ENCODE results near the gene DSTYK. TPM values are rescaled to one million over a fixed set of nuclear protein-coding genes. Genes with fewer than 3 reads are reported as not detected.

DSTYK gene
- total RNA-seq, 1 donor from 2014 or later, result 13.0 TPM

DNA sequence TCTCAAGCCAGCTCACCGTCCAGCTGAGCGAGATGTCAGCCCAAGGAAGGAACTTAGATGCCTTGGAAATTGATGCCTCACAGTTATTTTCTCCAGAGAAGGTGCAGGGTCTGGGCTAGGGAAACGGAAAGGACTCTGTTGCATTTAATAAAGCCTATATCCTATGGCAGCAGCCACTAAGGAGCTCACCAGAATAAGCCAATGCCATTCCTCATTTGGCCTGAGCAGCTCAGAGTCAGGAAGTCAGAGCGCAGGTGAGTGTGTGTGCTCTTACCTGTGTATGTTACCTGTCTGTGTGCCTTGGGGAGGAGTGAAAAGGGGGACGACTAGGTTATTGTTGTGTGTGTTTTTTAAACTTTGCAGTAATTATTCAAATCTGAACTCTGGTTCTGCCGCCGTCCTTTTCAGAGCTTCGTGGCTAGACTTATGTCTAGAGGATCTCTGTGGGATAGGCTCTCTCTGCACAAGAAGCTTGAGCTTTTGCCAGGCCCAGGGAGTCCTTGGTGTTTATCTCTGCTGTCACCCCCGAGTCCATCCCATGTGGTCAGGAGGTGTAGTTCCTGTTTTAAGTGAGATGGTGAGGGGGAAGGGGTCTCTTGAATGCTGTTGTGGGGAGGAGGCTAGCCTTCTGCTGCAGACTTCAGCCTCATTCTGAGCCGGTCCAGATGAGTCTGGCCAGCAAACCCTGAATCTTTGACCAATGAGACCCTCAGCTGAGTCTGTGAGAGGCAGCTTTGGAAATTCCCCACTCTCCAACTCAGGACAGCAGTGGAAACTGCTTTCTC is 18.6 kb upstream of the DSTYK start:
- Histone ChIP-seq H3K79me2 (ENCODE audit: low read depth) (peaks cover 10% of the 10 kb centered on the region), H3K27me3 (peaks cover 9% of the 10 kb centered on the region), H3K27ac (no peak overlapping the region)

DNA sequence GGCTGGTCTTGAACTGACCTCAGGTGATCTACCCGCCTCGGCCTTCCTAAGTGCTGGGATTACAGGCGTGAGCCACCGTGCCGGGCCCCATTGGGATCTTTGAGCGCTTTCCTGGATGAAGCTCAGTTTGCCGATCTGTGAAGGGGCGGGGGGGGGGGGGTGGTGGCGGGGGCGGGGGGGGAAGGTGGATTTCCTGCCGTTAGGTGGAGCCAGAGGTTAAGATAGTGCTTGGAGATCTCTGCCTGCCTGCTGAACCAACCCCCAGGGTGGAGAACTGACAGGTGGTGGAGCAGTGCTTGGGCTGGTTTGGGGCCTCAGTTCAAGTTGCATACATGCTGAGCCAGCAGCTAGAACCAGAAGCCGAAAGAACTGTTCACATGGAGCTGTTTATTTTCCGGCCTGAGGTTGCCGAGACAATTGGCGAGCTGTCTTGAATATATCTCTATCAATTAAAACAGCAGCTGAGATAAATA is 17.9 kb upstream of the DSTYK start:
- H3K36me3 Mint-ChIP-seq, result peaks cover 4% of the 10 kb centered on the region

More for the DNA sequence above, 18.6 kb upstream of the DSTYK start:
- peaks cover 12% of the 10 kb centered on the region for H4K20me1 ChIP-seq (ENCODE audit: low read depth)
- H3F3A ChIP-seq (ENCODE audit: low read depth), result peaks cover 30% of the 10 kb centered on the region
- H3K27me3 Mint-ChIP-seq (ENCODE audit: insufficient read depth, low read depth), result peaks cover 6% of the 10 kb centered on the region
- H3K4me1 ChIP-seq, result peaks cover 14% of the 10 kb centered on the region
- H3K9me3 ChIP-seq (ENCODE audit: low read depth), result no peaks in the 10 kb centered on the region
- peak overlapping the region; percentile 58 for H3K4me2 ChIP-seq
- H3K4me3 ChIP-seq, result no peak overlapping the region
- H3K9ac ChIP-seq, result no peak overlapping the region
- no peaks in the 10 kb centered on the region for H3K36me3 ChIP-seq
- no peaks in the 10 kb centered on the region for H3K9me3 Mint-ChIP-seq
- no peak for DNase-seq (ENCODE audit: low spot score)
- H3K4me3 Mint-ChIP-seq, result peak overlapping the region; percentile 92
- no peak for TF ChIP-seq EZH2 (IDR thresholded peaks at IDR 0.05)
- TF ChIP-seq EZH2phosphoT487 (IDR thresholded peaks at IDR 0.05), result no peak
- TF ChIP-seq, protein P1, sequence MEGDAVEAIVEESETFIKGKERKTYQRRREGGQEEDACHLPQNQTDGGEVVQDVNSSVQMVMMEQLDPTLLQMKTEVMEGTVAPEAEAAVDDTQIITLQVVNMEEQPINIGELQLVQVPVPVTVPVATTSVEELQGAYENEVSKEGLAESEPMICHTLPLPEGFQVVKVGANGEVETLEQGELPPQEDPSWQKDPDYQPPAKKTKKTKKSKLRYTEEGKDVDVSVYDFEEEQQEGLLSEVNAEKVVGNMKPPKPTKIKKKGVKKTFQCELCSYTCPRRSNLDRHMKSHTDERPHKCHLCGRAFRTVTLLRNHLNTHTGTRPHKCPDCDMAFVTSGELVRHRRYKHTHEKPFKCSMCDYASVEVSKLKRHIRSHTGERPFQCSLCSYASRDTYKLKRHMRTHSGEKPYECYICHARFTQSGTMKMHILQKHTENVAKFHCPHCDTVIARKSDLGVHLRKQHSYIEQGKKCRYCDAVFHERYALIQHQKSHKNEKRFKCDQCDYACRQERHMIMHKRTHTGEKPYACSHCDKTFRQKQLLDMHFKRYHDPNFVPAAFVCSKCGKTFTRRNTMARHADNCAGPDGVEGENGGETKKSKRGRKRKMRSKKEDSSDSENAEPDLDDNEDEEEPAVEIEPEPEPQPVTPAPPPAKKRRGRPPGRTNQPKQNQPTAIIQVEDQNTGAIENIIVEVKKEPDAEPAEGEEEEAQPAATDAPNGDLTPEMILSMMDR (IDR thresholded peaks at IDR 0.05), result no peak
- no peak overlapping the region for H3K27ac Mint-ChIP-seq
- H3K4me1 Mint-ChIP-seq, result peaks cover 41% of the 10 kb centered on the region
- H3K36me3 Mint-ChIP-seq, result peaks cover 4% of the 10 kb centered on the region
- no peak overlapping the region for H2AFZ ChIP-seq (replicated peaks)

DNA sequence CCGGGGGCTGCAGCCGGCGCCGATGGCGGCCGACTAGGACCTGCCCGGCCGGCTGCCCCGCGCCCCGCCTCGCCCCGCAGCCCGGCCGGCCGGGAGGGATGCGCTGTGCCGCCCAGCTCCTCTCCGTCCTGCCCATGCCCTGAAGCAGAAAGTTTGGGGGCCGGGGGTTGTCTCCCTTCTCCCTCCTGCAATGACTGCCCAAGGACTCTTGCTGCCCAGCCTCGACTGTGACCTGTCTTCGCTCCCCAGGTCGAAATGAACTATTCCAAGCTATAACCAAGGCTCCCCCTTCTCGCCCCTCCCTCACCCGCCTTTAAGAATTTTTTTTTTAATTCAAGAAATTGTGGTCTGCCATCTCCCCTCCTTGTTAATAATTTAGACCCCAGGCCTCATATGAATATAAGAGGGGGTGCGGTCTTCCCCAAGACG is 16.6 kb upstream of the DSTYK start:
- H3K36me3 ChIP-seq, result no peaks in the 10 kb centered on the region
- no peak overlapping the region for H3K27ac Mint-ChIP-seq
- H3K4me3 ChIP-seq, result peak overlapping the region; percentile 90
- H2AFZ ChIP-seq (replicated peaks), result peak overlapping the region; percentile 81
- H4K20me1 ChIP-seq (ENCODE audit: low read depth), result peaks cover 12% of the 10 kb centered on the region
- peak overlapping the region; percentile 92 for H3K4me3 Mint-ChIP-seq
- peaks cover 10% of the 10 kb centered on the region for H3K79me2 ChIP-seq (ENCODE audit: low read depth)
- H3K27me3 ChIP-seq, result peaks cover 9% of the 10 kb centered on the region
- peaks cover 39% of the 10 kb centered on the region for H3K4me1 Mint-ChIP-seq
- DNase-seq (ENCODE audit: low spot score), result no peak
- no peaks in the 10 kb centered on the region for H3K9me3 ChIP-seq (ENCODE audit: low read depth)
- H3K4me2 ChIP-seq, result peak overlapping the region; percentile 98
- TF ChIP-seq EZH2 (IDR thresholded peaks at IDR 0.05) (no peak), EZH2phosphoT487 (IDR thresholded peaks at IDR 0.05) (no peak)
- TF ChIP-seq, protein P1 (IDR thresholded peaks at IDR 0.05), result no peak
- peaks cover 26% of the 10 kb centered on the region for H3K4me1 ChIP-seq
- peaks cover 30% of the 10 kb centered on the region for H3F3A ChIP-seq (ENCODE audit: low read depth)
- H3K9ac ChIP-seq, result no peak overlapping the region
- H3K27ac ChIP-seq, result no peak overlapping the region
- no peaks in the 10 kb centered on the region for H3K9me3 Mint-ChIP-seq
- H3K36me3 Mint-ChIP-seq, result peaks cover 2% of the 10 kb centered on the region
- H3K27me3 Mint-ChIP-seq (ENCODE audit: insufficient read depth, low read depth), result peaks cover 6% of the 10 kb centered on the region

More for the DNA sequence above, 17.9 kb upstream of the DSTYK start:
- Histone ChIP-seq H4K20me1 (ENCODE audit: low read depth) (peaks cover 12% of the 10 kb centered on the region), H3K4me2 (peak overlapping the region; percentile 98), H3K9ac (no peak overlapping the region), H3K27me3 (peaks cover 9% of the 10 kb centered on the region), H3K27ac (no peak overlapping the region), H3K36me3 (no peaks in the 10 kb centered on the region), H3K4me1 (peaks cover 18% of the 10 kb centered on the region), H3K4me3 (peak overlapping the region; percentile 90), H3K9me3 (ENCODE audit: low read depth) (no peaks in the 10 kb centered on the region), H3F3A (ENCODE audit: low read depth) (peaks cover 30% of the 10 kb centered on the region), H2AFZ (replicated peaks) (no peak overlapping the region), H3K79me2 (ENCODE audit: low read depth) (peaks cover 10% of the 10 kb centered on the region)
- TF ChIP-seq EZH2 (IDR thresholded peaks at IDR 0.05), result no peak
- TF ChIP-seq, protein P1 (IDR thresholded peaks at IDR 0.05), result peak; percentile 46
- H3K9me3 Mint-ChIP-seq, result no peaks in the 10 kb centered on the region
- peaks cover 39% of the 10 kb centered on the region for H3K4me1 Mint-ChIP-seq
- no peak overlapping the region for H3K27ac Mint-ChIP-seq
- H3K4me3 Mint-ChIP-seq, result peak overlapping the region; percentile 92
- peaks cover 6% of the 10 kb centered on the region for H3K27me3 Mint-ChIP-seq (ENCODE audit: insufficient read depth, low read depth)
- peak; percentile 82 for DNase-seq (ENCODE audit: low spot score)

All from neural progenitor cell (in vitro differentiated cells).